IMR-90 (cell line): Measurements from ENCODE around the gene NPHP4. TPM values are rescaled to one million over a fixed set of nuclear protein-coding genes. Genes with fewer than 3 reads are reported as not detected.

ENCODE experiments used
- ATAC-seq: fragments of 200-7000 bp; cut with Tn5 transposase; 2 replicates; pipeline ENCODE4 v1.9.1; 2020; ENCODE audit warnings: low read depth, mild to moderate bottlenecking, moderate library complexity
- BruUV-seq: library from RNA; stranded (reverse); fragments of 400-500 nt; replicated peaks from 2 replicates; lab custom pipeline; 2021; lab: Mats Ljungman, UMichigan
- CTCF ChIA-PET: fragments of 300-600 bp; formaldehyde crosslinking; extraction: SDS; loops from one replicate; lab custom pipeline; 2021; ENCODE audit warnings: antibody characterized with exemption; lab: Yijun Ruan, JAX
- POLR2A ChIA-PET: fragments of 300-600 bp; sonication (Branson Sonifier 250); formaldehyde crosslinking; loops from one replicate; lab custom pipeline; 2022; ENCODE audit warnings: antibody characterized with exemption; ENCODE audit not compliant: unreplicated experiment; lab: Charles Lee
- DNase-seq: peaks from one replicate; pipeline ENCODE4 v3.0.0; 2013
- H2AFZ ChIP-seq: replicated peaks from 2 replicates; pipeline ENCODE3; 2013; ENCODE audit warnings: low read length, mild to moderate bottlenecking; ENCODE audit not compliant: poor library complexity
- H2AK5ac ChIP-seq: 2 replicates; pipeline ENCODE4 v1.6.1; 2013; ENCODE audit warnings: low read depth, low read length, inconsistent platforms
- H2AK9ac ChIP-seq: replicated peaks from 2 replicates; pipeline ENCODE3; 2013; ENCODE audit warnings: mild to moderate bottlenecking, low read depth, low read length, moderate library complexity; ENCODE audit not compliant: poor library complexity
- H2BK120ac ChIP-seq: 2 replicates; pipeline ENCODE4 v1.6.1; 2013; ENCODE audit warnings: low read depth, low read length, inconsistent platforms
- H2BK15ac ChIP-seq: 3 replicates; pipeline ENCODE4 v1.6.1; 2013; ENCODE audit warnings: low read depth, low read length, inconsistent platforms
- H2BK20ac ChIP-seq: 2 replicates; pipeline ENCODE4 v1.6.1; 2013; ENCODE audit warnings: low read depth, mild to moderate bottlenecking, inconsistent platforms, low read length, moderate library complexity
- H2BK5ac ChIP-seq: 2 replicates; pipeline ENCODE4 v1.6.1; 2013; ENCODE audit warnings: mild to moderate bottlenecking, low read depth, low read length, inconsistent platforms; ENCODE audit not compliant: poor library complexity, severe bottlenecking
- H3K14ac ChIP-seq: replicated peaks from 2 replicates; pipeline ENCODE4 v1.6.1; 2013; ENCODE audit warnings: low read depth, low read length, inconsistent platforms
- H3K18ac ChIP-seq: 2 replicates; pipeline ENCODE4 v1.6.1; 2013; ENCODE audit warnings: low read depth, low read length, control low read depth
- H3K23ac ChIP-seq: 2 replicates; pipeline ENCODE4 v1.6.1; 2013; ENCODE audit warnings: low read depth, low read length, inconsistent platforms
- H3K27ac ChIP-seq: 2 replicates; pipeline ENCODE4 v1.5.1; 2013; ENCODE audit warnings: mild to moderate bottlenecking, control low read depth, low read length; ENCODE audit not compliant: insufficient read depth
- H3K27me3 ChIP-seq: 2 replicates; pipeline ENCODE4 v1.6.1; 2013; ENCODE audit warnings: low read length; ENCODE audit not compliant: control insufficient read depth, insufficient read depth
- H3K36me3 ChIP-seq: 2 replicates; pipeline ENCODE4 v1.6.1; 2013; ENCODE audit warnings: low read length, mixed read lengths; ENCODE audit not compliant: control insufficient read depth, insufficient read depth
- H3K4ac ChIP-seq: 2 replicates; pipeline ENCODE4 v1.6.1; 2013; ENCODE audit warnings: low read depth, low read length, inconsistent platforms
- H3K4me1 ChIP-seq: 2 replicates; pipeline ENCODE4 v1.6.1; 2013; ENCODE audit warnings: low read length, mixed read lengths; ENCODE audit not compliant: control insufficient read depth, insufficient read depth
- H3K4me2 ChIP-seq: 2 replicates; pipeline ENCODE4 v1.6.1; 2013; ENCODE audit warnings: low read depth, mild to moderate bottlenecking, control low read depth, low read length, moderate library complexity
- H3K4me3 ChIP-seq: 2 replicates; pipeline ENCODE4 v1.5.1; 2013; ENCODE audit warnings: low read depth, mild to moderate bottlenecking, control low read depth, low read length, moderate library complexity; ENCODE audit not compliant: insufficient read depth
- H3K56ac ChIP-seq: 2 replicates; pipeline ENCODE4 v1.6.1; 2013; ENCODE audit warnings: low read length, inconsistent platforms; ENCODE audit not compliant: insufficient read depth; ENCODE audit errors: extremely low read depth
- H3K79me1 ChIP-seq, 2 experiments: 2 replicates each; pipeline ENCODE4 v1.6.1; 2013; ENCODE audit warnings: low read length in 2 of 2, inconsistent platforms in 1 of 2, low read depth in 1 of 2
- H3K9ac ChIP-seq: 2 replicates; pipeline ENCODE4 v1.6.1; 2013; ENCODE audit warnings: low read depth, low read length, control low read depth
- H3K9me1 ChIP-seq: 2 replicates; pipeline ENCODE4 v1.6.1; 2013; ENCODE audit warnings: low read length, inconsistent platforms; ENCODE audit not compliant: insufficient read depth
- H3K9me3 ChIP-seq: 2 replicates; pipeline ENCODE4 v1.6.1; 2013; ENCODE audit warnings: low read length; ENCODE audit not compliant: control insufficient read depth, insufficient read depth
- H4K20me1 ChIP-seq: 2 replicates; pipeline ENCODE4 v1.6.1; 2013; ENCODE audit warnings: low read length, inconsistent platforms; ENCODE audit not compliant: insufficient read depth
- H4K5ac ChIP-seq: 2 replicates; pipeline ENCODE4 v1.6.1; 2013; ENCODE audit warnings: mild to moderate bottlenecking, low read depth, low read length, control low read depth
- H4K8ac ChIP-seq, 2 experiments: 2 replicates each; pipeline ENCODE4 v1.6.1; 2013; ENCODE audit warnings: low read depth in 2 of 2, low read length in 2 of 2, control low read depth in 1 of 2, inconsistent platforms in 1 of 2
- H4K91ac ChIP-seq: 2 replicates; pipeline ENCODE4 v1.6.1; 2013; ENCODE audit warnings: low read depth, low read length, inconsistent platforms; ENCODE audit not compliant: insufficient read depth
- FOS ChIP-seq: fragments of 150-350 bp; IDR thresholded peaks from 2 replicates; pipeline ENCODE4 v1.6.1; 2016; ENCODE audit warnings: low read depth, low read length
- POLR2A ChIP-seq: IDR thresholded peaks from 2 replicates; pipeline ENCODE4 v1.6.1; 2012; ENCODE audit warnings: mild to moderate bottlenecking, low read depth, low read length
- WGBS, 2 experiments: methylation state at CpG; one replicate each; pipeline versions ENCODE4 v1.1.5 to v1.1.7; 2013; ENCODE audit warnings: missing lambda C conversion rate in 2 of 2; ENCODE audit not compliant: insufficient read length in 1 of 2; ENCODE audit errors: extremely low coverage in 2 of 2; 5-methylcytosine and 5-hydroxymethylcytosine counted together
- dilution Hi-C: fragments of 300-500 bp; cut with HindIII; formaldehyde crosslinking; loops from one replicate; pipeline ENCODE4 v1.14.3; 2018; ENCODE audit warnings: low sequenced_read_pairs; ENCODE audit not compliant: unreplicated experiment
- in situ Hi-C: fragments of 300-500 bp; cut with MboI; formaldehyde crosslinking; loops from 3 replicates; pipeline ENCODE4 v1.14.3; 2019; ENCODE audit warnings: low sequenced_read_pairs, inconsistent platforms, mixed read lengths
- intact Hi-C: fragments of 100-400 bp; cut with micrococcal nuclease; formaldehyde crosslinking; loops from 2 replicates; pipeline ENCODE4 v1.10.0; 2022
- polyA plus RNA-seq, 3 experiments: library from polyadenylated mRNA; depleted of rRNA; stranded (reverse); fragments of >200 nt; gene quantifications; 2 replicates each; pipeline ENCODE4 v1.2.3, GENCODE V29; 2012; ENCODE audit warnings: low replicate concordance in 1 of 3
- total RNA-seq: library from RNA; depleted of rRNA; stranded (reverse); fragments of >200 nt; gene quantifications from 2 replicates; pipeline ENCODE4 v1.2.3, GENCODE V29; 2012

The NPHP4 gene
- total and polyA plus RNA-seq, 2 of the 4 experiments (the other 2 are of a cell fraction), result 2.0 to 5.5 TPM

DNA sequence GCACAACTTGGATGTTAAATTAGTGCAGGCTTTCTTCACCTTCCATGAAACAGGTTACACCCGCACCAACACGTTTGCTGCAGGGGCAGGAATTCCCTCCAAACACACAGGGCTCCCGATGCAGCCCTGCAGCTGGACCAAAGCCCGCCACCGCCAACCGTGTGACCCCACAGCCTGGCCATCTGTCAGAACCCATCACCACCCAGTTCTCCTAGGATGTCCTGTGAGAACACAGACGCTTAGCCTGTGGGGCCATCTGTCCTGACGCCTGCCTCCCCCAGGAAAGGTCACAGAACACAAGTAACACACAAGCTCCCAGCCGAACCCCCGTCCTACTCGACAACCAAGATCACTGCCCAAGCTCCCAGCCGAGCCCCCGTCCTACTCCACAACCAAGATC, 108.1 kb downstream of the NPHP4 start:
- POLR2A ChIA-PET, result no interaction called here
- CTCF ChIA-PET, result no interaction called here

More for the DNA sequence above, 108.1 kb downstream of the NPHP4 start:
- Histone ChIP-seq H3K79me1 (no peaks in the 10 kb centered on the region), H3K27ac (no peak overlapping the region), H2AK5ac (no peak overlapping the region), H3K9ac (no peak overlapping the region), H3K56ac (no peak overlapping the region), H2AK9ac (no peak overlapping the region), H3K4me3 (no peak overlapping the region), H2BK15ac (no peak overlapping the region), H3K4ac (no peak overlapping the region), H4K8ac (no peak overlapping the region), H2BK120ac (no peak overlapping the region), H2AFZ (no peak overlapping the region), H3K9me3 (peaks cover 7% of the 10 kb centered on the region; the same call in 1 of the 2 replicates), H4K20me1 (no peaks in the 10 kb centered on the region), H2BK20ac (no peak overlapping the region), H3K36me3 (peaks cover 14% of the 10 kb centered on the region), H3K4me1 (no peaks in the 10 kb centered on the region), H3K4me2 (no peak overlapping the region), H3K18ac (no peak overlapping the region), H4K5ac (no peak overlapping the region), H2BK5ac (no peak overlapping the region), H3K9me1 (no peaks in the 10 kb centered on the region), H4K91ac (no peak overlapping the region), H3K14ac (no peak overlapping the region), H3K27me3 (no peaks in the 10 kb centered on the region), H3K23ac (no peak overlapping the region)
- no peak for DNase-seq
- ATAC-seq, result no peak
- intact Hi-C loops (no loop called here), dilution Hi-C loops (no loop called here), in situ Hi-C loops (no loop called here)
- TF ChIP-seq POLR2A (no peak), FOS (no peak)
- no TSS peak for BruUV-seq
- 65% methylated on average over 6 of the region's 13 CpGs; no CpG with 5 or more reads in 1 of the 2 experiments for WGBS, 2 experiments
